ENCODE results near the gene WDR88.

- no peak for TF ChIP-seq POLR2A (IDR thresholded peaks at IDR 0.05)
- TF ChIP-seq, protein P1, sequence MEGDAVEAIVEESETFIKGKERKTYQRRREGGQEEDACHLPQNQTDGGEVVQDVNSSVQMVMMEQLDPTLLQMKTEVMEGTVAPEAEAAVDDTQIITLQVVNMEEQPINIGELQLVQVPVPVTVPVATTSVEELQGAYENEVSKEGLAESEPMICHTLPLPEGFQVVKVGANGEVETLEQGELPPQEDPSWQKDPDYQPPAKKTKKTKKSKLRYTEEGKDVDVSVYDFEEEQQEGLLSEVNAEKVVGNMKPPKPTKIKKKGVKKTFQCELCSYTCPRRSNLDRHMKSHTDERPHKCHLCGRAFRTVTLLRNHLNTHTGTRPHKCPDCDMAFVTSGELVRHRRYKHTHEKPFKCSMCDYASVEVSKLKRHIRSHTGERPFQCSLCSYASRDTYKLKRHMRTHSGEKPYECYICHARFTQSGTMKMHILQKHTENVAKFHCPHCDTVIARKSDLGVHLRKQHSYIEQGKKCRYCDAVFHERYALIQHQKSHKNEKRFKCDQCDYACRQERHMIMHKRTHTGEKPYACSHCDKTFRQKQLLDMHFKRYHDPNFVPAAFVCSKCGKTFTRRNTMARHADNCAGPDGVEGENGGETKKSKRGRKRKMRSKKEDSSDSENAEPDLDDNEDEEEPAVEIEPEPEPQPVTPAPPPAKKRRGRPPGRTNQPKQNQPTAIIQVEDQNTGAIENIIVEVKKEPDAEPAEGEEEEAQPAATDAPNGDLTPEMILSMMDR (IDR thresholded peaks at IDR 0.05), result no peak
Measured at GRCh38 chr19:33201886-33202545, 70.1 kb downstream of the WDR88 start.
